Activated naive CD4-positive, alpha-beta T cell treated with Interleukin-2 at 50 U/mL for 16 hours (primary cell): Measurements from ENCODE around the gene GRM8.
"Not testable (repeated sequence)": the region's sequence is repeated elsewhere in the genome, so short reads cannot be mapped to it uniquely, and the experiment has no call there.

Source experiments
- DNase-seq: peaks from one replicate; pipeline ENCODE4 v3.0.0-alpha.2; 2020

Gene GRM8

GRCh38 chr7:127021857-127022256 lies 230.9 kb downstream of the GRM8 start:
- no peak for DNase-seq

DNA sequence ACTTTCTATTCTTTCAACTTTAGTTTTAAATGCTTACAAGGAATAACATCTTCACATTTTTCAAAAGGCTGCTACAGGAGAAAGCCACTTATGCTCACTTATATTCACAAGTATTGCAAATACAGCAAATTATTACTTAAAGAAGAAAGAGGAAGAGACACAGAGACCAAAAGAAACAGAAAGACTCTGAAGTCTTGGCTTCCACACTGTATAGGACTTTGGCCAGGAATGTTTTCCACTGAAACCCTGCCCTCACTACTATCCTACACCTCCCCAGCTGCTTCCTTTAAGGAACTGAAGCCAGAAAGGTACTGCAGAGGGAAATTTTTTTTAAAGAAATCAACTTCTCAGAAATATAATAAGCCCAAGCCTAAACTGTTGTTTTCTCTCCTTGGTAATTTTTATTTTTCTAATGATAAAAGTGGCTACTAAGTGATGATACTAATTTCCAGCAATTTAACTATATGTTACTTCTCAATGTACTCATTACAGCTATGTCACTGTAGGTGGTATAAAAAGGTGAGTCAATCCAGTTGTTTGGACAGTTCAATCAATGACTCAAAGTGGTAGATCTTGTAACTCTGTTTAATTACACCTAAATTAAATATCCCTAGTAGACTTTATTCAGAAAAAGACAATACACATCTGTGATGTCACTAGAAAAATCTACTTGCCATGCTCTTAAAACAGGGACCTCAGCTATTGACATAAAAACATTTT lies 231.6 kb downstream of the GRM8 start:
- DNase-seq = no peak

DNA sequence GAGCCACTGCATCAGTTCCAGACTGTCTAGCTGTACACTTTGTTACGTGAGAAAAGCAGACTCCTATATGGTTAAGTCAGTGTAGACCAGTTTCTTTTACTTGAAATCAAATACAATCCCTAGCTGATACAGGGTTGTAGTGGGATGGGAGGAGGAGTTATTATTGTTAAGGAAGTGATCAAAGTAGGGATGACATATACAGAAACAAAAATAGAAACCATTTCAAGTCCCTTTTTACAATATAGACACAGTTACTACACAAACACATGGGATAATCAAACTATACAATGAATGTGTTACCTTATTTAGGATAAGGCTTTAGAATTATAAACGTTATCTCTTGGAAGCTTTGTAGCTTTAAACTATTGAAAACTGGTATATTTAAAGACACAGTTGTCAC lies 233.9 kb downstream of the GRM8 start:
- no peak for DNase-seq

DNA sequence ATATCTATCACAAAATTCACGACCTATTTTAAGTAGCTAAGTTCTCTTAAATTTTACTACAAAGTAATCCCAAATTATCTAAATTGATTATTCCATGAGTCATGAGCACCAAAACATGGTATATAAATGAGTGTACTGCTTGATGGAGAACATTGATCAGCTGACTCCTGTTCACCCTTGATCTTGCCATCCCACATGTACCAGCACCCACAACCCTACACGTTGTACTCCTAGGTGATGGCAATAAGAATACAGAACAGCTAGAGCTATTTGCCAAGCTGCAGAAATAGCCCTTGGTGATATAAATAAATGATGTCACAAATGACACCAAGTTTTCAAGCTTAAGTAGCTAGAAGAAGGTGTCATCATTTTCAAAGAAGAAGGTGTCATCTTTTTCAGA lies 235.5 kb downstream of the GRM8 start:
- DNase-seq = no peak

GRCh38 chr7:127000725-127001124 lies 252.0 kb downstream of the GRM8 start:
- DNase-seq = no peak

- no peak for DNase-seq
Measured at GRCh38 chr7:126996659-126997058, 256.1 kb downstream of the GRM8 start.

DNA sequence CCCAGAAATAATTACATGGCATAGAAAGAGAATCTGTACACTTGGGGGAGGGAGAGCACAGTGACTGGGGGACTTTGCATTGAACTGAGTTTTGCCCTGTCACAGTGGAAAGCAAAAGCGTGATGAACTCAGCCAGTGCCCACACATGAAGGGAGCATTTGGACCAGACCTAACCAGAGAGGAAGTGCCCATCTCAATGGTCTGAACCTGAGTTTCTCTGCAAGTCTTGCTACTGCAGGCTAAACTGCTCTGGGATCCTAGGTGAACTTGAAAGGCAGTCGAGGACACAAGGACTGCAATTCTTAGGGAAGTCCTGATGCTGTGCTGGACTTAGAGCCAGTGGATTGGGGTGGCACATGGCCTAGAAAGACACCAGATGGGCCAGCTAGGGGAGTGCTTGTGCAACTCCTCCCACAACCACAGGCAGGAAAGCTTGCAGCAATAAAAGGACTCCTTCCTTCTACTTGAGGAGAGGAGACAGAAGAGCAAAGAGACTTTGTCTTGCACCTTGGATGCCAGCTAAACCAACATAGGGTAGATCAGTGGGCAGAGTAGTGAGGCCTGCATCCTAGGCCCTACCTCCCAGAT lies 259.0 kb downstream of the GRM8 start:
- DNase-seq = no peak

GRCh38 chr7:126988022-126988421 lies 264.7 kb downstream of the GRM8 start:
- no peak for DNase-seq

GRCh38 chr7:126979722-126980121 lies 273.0 kb downstream of the GRM8 start:
- no peak for DNase-seq

- no peak for DNase-seq
Measured at GRCh38 chr7:126978865-126979264, 273.9 kb downstream of the GRM8 start.

GRCh38 chr7:126973066-126973465 lies 279.7 kb downstream of the GRM8 start:
- DNase-seq = no peak

DNA sequence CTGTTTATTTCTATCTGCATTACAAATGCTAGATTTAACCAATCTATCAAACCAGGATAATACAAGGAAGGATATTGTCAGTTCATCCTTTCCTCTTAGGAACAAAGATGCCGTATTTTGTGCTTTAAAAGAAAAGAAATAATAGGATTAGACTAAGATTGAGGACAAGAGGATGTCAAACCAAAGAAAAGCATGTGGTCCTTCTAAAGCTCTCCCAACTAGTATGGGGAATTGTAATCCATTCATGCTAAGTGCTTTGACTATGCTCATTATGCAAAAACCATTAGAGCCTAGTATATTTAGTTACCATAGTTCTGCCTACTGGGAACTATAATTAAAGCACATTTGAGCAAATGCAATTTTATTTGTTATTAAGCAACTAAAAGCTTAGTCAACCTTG lies 280.2 kb downstream of the GRM8 start:
- no peak for DNase-seq

DNA sequence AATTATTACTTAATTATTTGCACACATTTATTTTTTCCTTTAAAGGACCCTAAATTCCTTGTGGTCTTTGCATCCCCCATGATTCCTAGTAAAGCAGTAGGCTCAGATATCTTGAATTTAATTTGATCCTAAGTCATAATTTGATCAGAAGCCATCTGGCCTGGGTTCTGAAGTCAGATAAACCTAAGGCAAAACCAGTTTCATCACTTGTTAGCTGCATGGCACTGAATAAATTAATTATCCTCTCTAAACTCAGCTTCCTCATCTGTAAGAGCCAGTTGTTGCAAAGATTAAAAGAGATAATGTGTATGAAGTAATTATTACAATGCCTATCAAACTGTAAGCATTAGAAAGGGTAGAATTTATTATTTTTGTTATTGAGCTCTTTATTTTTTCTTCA lies 293.1 kb downstream of the GRM8 start:
- no peak for DNase-seq

- no peak for DNase-seq
Measured at GRCh38 chr7:126958367-126958766, 294.4 kb downstream of the GRM8 start.

- no peak for DNase-seq
Measured at GRCh38 chr7:126957443-126957842, 295.3 kb downstream of the GRM8 start.

DNA sequence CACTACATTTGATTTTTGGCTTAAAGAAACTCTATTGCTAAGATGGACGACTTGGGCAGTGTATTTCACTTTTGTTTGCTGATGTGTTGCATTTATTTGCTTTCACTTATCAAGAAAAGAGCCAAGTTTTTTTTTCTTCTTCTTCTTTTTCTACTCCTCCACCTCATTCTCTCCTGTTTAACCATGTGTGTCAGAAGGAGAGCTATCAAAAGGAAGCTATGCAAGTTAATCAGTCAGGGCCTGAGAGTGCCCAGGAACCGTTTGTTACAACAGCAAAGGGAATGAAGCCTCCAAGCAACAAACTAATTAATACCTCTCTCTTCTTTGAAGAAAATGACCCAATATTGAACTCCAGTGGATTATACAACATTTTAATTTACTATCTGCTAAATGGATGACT lies 299.3 kb downstream of the GRM8 start:
- DNase-seq = no peak

GRCh38 chr7:126948664-126949063 lies 304.1 kb downstream of the GRM8 start:
- no peak for DNase-seq

- DNase-seq = no peak
Measured at GRCh38 chr7:126940723-126941307, 311.9 kb downstream of the GRM8 start.

DNA sequence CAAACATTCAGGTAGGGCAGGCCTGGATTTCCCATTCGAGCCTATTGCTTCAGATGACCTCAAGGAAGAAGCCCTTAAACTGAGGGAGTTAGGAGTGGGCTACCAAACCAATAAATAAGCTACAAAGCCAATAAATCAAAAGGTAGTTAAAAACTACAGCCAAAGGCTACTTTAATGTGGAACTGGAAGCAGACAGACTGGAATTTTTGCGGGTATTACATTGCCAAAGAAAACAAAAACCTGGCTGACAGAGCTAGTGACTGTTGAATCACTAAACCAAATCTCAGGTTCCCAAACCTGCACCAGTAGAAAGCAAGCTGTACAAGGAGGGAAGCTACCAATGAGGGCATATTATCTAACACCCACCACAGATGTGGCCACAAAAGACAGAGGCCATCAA lies 315.6 kb downstream of the GRM8 start:
- DNase-seq = no peak

DNA sequence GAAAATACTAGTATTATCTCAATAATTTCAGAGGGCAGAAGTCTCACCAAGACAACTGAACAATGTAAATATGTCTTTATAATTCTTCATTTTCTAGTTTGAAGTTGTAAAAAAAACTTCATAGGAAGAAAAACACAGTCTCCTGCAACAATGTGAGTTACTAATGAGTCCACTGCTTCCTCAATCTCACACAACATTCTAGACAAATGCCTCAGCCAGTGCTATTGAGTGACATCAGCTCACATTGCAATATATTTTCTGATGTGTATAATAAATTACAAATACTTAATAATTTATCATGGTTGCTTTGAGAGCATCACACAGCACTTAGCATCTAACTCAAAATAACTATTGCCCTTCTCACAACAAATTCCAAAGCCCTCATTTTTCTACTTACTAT lies 321.2 kb downstream of the GRM8 start:
- no peak for DNase-seq

DNA sequence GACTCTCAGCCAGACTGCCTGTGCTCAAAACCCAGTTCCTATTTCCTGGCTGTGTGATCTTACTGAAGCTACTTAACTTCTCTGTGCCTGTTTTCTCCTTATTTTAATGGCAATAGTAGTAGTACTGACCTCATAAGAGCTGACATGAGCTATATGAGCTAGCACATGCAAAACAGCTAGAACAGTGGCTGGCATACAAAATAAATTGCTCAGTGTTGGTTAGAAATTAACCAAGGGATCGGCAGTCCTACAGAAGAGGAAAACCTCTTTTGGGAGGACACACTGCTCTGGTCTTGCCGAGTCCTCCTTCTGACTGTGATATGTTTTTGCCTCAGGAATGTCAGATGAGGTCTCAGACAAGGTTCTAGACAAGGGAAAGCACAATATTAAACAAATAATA lies 322.6 kb downstream of the GRM8 start:
- DNase-seq = no peak

DNA sequence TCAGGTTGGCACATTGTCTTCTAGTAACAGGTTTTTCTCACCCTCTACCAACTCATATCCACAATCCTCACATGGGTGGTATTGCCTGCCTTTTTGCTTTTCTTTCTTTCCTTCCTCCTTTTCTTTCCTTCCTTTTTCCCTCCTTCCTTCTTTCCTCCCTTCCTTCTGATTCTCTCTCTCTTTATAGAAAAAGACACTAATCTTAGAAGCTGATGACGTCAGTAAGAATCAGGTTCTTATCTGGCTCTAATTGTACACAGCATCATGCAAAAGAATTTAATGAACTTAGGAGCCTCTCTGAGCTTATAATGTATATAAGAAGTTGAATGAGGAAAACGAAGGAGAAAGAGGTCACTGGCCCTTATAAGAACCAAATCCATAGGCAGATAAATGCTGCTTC lies 328.3 kb downstream of the GRM8 start:
- no peak for DNase-seq

GRCh38 chr7:126911627-126912026 lies 341.1 kb downstream of the GRM8 start:
- not testable (repeated sequence) for DNase-seq

DNA sequence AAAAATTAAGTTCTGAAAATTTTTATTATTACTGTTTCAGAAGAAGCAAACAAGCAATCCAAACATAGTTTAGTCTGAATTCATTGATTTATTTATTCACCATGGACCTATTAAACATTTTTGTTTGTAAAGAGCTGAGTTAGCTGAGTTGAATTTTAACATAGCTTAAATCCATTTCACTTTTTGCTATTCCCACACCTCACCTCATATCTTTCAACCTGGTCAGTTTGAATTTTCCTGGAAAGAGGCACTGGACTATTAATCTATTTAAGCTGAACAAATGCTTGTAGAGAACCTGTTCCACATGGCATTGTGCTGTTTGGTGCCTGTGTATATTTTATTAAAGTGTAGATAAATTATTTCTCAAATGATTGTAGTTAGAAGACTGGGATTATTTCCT lies 344.2 kb downstream of the GRM8 start:
- not testable (repeated sequence) for DNase-seq

- DNase-seq = not testable (repeated sequence)
Measured at GRCh38 chr7:126907657-126908056, 345.1 kb downstream of the GRM8 start.
